ENCODE data around the gene FUOM.

DNA sequence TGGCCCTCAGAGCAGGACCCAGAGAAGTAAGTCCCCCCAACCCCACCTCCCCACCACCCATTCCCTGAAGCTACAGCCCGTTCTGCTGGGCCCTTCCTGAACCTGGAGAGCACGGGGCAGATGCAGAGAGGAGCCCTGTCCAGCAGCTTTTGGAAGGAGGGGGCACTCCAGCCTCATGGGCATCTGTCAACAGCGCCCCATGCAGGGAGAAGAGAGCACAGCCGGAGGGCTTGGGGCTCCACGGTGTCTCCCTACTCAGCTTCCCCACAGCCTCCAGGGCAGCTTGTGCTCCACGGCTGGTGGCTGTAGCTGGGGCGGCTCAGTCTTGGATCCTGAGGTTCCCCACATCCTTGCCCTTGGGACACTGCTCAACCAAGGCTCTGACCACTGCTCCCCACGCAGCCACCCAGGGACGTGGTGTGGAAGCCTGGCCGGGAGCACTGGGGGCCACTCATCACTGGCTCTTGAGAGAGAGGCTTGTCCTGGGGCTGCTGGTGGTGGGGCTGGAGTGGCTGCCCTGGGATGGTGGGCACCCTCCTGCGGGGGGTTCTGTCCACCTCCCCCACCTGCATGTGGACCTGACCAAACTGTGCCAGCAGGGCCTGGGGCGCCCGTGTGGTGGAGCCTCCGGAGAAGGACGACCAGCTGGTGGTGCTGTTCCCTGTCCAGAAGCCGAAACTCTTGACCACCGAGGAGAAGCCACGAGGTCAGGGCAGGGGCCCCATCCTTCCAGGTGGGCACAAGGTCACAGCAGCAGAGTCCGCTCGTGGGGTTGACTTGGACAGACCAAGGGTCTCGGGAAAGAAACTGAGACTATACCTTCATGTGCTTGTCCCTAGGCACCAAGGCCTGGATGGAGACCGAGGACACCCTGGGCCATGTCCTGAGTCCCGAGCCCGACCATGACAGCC is 6.2 kb downstream of the FUOM start:
- TF ChIP-seq POLR2A (IDR thresholded peaks at IDR 0.05) = no peak
- TF ChIP-seq, protein P1, sequence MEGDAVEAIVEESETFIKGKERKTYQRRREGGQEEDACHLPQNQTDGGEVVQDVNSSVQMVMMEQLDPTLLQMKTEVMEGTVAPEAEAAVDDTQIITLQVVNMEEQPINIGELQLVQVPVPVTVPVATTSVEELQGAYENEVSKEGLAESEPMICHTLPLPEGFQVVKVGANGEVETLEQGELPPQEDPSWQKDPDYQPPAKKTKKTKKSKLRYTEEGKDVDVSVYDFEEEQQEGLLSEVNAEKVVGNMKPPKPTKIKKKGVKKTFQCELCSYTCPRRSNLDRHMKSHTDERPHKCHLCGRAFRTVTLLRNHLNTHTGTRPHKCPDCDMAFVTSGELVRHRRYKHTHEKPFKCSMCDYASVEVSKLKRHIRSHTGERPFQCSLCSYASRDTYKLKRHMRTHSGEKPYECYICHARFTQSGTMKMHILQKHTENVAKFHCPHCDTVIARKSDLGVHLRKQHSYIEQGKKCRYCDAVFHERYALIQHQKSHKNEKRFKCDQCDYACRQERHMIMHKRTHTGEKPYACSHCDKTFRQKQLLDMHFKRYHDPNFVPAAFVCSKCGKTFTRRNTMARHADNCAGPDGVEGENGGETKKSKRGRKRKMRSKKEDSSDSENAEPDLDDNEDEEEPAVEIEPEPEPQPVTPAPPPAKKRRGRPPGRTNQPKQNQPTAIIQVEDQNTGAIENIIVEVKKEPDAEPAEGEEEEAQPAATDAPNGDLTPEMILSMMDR (IDR thresholded peaks at IDR 0.05) = no peak
- no peak for TF ChIP-seq POLR2AphosphoS5 (IDR thresholded peaks at IDR 0.05; ENCODE audit: insufficient read depth in 1 of 2, low read depth in 1 of 2)
